ENCODE results near the gene NANOS3.

Gene NANOS3

DNA sequence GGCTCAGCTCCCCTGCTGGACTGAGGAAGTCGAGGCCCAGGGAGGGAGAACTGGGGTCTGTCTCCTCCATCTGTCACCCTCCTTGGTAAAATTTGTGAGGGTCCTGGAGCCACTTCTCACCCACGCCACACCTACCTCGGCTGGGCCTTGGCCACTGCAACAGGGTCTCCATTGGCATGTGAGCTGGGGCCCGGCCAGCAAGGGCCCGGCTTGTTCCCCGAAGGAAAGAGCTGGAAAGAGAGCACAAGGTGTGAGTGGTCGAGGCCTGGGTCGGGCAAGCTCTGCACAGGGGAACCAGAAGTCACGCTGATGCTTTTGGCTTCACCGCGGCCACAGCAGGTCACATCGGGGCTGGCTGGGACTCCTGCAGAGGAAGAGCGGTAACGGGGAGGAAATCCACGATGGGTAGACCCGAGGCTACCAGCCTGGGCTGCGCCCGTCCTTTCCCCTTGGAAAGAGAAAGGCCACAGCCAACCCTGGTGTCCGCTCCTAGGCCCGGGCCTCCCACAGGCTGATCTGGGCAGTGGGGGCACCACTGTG, 9.0 kb downstream of the NANOS3 start:
- no peak for DNase-seq

DNA sequence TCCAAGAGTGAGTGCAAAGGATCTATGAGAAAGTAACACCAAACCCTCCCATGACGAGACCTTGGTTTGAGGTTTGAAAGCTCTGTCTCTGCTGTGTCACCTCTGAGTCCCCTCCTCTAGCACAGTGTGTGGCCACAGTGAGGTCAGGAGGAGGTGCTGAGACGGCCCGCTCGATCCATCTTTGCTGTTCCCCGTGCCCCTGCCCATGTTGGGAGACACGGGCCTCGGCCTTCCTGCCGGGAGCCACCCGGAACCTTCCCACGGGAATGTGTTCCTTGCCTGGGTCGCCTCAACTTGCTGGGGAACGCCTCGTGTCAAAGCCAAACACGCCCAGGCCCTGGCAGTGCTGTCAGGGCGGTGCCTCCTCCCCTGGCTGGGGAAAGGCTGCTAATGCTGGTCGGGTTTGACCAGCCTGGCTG, 10.1 kb downstream of the NANOS3 start:
- DNase-seq, result no peak

GRCh38 chr19:13887517-13887916, 10.6 kb downstream of the NANOS3 start:
- no peak for DNase-seq

GRCh38 chr19:13888281-13888680, 11.3 kb downstream of the NANOS3 start:
- no peak for DNase-seq

DNA sequence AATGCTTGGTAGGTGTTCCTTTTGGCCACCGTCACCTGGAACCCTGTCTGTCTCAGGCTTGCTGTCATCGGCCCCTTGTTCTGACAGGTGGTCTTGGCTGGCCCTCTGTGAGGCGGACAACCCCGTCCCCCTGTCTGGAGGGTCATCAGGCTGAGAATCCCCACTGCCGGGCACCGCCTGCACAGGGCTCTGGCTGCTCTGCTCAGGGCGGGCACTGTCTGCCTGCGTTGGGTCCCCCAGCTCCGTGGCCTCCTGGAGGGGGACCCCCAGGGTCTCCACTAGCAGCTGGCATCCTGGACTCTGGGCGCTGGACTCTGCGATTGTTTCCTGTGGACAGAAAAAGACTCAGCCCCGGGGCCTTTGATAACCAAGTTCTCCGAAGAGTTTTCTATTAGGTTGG, 13.2 kb downstream of the NANOS3 start:
- DNase-seq, result no peak

GRCh38 chr19:13892870-13893269, 15.9 kb downstream of the NANOS3 start:
- DNase-seq, result no peak

DNA sequence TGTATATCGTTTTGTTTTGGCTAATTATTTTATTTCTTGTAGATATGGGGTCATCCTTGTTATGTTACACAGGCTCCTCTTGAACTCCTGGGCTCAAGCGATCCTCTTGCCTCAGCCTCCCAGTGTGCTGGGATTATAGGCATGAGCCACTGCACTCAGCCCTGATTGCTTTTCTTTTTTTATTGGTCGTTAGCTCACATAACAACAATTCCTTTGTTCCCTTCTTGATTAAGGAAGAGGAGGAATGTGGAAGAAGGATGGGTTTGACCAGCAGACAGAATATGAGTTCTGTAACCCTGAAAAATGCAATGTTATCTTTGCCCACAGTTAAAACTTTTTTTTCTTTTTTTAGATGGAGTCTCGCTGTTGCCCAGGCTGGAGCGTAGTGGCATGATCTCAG, 17.6 kb downstream of the NANOS3 start:
- no peak for DNase-seq

DNA sequence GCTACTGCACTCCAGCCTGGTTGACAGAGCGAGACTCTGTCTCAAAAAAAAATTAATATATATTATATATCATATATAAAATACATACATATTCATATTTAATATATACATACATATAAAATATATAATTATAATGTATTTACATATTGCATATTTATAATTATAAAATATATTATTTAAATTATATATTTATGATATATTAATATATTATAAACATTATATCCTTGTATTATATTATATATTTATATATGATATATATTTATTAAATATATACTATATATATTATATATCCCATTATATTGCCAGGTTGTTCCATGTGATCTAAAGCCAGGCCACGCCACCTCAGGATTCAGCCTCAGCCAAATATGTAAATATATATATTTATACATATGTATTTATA, 19.3 kb downstream of the NANOS3 start:
- DNase-seq, result no peak

DNA sequence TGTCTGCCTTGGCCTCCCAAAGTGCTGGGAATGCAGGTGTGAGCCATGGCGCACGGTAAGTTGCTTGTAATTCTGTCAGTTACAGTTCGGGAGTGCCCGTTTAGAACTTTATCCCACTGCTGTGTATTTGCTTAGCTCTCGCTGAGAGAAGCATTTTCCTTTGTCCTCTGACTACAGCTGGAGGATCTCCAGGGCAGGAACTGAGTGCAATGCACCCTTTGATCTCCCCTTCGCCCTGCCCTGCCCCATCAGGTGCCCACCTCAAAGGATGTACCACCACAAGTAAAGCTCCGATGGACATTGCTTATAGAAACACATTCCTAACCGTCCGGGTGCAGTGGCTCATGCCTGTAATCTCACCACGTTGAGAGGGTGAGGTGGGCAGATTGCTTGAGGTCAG, 22.5 kb downstream of the NANOS3 start:
- DNase-seq, result no peak

DNA sequence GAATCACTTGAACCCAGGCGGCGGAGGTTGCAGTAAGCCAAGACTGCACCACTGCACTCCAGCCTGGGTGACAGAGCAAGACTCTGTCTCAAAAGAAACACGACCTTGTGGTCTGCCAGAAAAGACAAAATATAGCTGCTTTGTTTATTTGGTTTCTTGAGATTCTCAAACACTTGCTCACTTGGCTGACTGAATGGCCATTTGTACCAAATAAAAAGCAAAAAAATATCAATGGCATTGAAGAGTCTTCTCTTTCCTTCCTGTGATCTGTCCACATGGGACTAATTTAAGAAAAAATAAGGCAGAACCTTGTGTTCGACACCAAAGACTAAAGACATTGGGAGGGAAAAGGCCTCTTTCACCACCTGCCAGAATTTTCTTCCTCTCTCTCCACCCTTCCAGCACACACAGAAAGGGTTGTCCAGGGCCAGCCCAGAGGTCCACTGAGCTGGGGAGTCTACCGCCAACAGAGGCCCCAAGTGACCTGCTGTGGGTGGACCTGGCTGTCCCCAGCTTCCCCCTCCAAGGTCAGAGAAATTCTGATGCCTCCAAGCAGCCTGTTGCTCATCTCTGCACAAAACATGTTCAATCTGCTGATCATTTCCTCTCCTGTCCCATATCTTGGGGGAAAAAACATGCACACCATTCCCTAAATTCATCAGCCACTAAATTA, 23.1 kb downstream of the NANOS3 start:
- DNase-seq, result no peak

DNA sequence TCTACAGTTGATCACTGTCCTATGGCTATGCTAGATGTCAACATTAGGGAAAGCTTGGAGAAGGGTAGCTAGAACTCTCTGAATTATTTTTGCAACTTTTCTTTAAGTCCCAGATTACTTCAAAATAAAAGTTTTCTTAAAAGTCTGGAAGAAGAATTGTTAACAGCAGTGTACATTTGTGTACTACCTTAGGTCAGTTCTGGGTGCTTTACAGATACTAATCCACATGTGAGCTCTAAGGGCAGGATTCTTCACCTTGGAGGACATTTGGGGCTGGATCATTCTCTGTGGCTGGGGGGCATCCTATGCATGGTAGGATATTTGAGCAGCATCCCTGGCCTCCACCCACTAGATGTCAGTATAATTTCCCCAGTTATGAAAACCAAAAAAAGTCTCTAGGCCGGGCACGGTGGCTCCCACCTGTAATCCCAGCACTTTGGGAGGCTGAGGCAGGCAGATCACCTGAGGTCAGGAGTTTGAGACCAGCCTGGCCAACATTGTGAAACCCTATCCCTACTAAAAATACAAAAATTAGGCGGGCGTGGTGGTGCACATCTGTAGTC, 26.1 kb downstream of the NANOS3 start:
- no peak for DNase-seq

GRCh38 chr19:13905634-13906520, 28.9 kb downstream of the NANOS3 start, which contains the start of the genes BRME1 and CC2D1A:
TSS of gene BRME1 (minus strand) at chr19:13906117. CDS start at chr19:13904892, 1,225 bp downstream.
TSS of gene CC2D1A (plus strand) at chr19:13906201. CDS start at chr19:13906442, 241 bp downstream.
- peak; percentile 94 for DNase-seq

GRCh38 chr19:13906521-13906904, 29.6 kb downstream of the NANOS3 start:
- DNase-seq, result peak; percentile 33

- no peak for DNase-seq
These were observed 30.0 kb downstream of the NANOS3 start for GRCh38 chr19:13906910-13907309.

DNA sequence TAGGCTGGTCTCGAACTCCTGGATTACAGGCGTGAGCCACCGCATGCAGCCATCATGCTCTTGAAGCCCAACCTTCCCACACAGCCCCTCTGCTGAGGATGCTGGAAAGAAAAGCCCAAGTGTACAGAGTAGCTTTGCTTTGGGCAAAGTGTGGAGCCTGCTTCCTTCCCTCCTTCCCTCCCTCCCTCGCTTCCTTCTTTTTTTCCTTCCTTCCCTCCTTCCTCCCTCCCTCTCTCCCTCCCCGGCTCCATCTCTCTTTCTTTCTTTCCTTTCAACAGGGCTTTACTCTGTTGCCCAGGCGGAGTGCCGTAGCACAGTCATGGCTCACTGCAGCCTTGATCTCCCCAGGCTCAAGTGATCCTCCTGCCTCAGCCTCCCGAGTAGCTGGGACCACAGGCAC, 31.7 kb downstream of the NANOS3 start:
- DNase-seq, result no peak

GRCh38 chr19:13909430-13909829, 32.5 kb downstream of the NANOS3 start:
- DNase-seq, result no peak

GRCh38 chr19:13913352-13913751, 36.4 kb downstream of the NANOS3 start:
- DNase-seq, result no peak

- no peak for DNase-seq
These were observed 37.8 kb downstream of the NANOS3 start for GRCh38 chr19:13914777-13915176.

DNA sequence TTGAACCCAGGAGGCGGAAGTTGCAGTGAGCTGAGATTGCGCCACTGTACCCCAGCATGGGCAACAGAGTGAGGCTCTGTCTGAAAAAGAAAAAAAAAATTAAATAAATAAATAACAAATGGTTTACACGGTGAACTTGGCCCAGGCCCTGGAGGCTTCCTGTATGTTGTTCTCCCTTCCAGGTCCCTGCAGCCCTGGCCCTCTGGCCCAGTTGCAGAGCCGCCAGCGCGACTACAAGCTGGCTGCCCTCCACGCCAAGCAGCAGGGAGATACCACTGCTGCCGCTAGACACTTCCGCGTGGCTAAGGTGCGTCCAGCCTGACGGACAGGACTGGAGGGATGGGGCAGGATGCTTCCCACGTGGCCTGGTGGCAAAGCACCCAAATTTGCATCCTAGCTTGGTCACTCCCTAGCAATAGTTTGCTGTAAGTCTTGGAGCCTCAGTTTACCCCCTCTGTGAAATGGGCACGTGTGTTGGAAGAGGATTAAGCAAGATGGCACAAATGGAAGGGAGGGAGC, 41.0 kb downstream of the NANOS3 start:
- DNase-seq, result no peak

DNA sequence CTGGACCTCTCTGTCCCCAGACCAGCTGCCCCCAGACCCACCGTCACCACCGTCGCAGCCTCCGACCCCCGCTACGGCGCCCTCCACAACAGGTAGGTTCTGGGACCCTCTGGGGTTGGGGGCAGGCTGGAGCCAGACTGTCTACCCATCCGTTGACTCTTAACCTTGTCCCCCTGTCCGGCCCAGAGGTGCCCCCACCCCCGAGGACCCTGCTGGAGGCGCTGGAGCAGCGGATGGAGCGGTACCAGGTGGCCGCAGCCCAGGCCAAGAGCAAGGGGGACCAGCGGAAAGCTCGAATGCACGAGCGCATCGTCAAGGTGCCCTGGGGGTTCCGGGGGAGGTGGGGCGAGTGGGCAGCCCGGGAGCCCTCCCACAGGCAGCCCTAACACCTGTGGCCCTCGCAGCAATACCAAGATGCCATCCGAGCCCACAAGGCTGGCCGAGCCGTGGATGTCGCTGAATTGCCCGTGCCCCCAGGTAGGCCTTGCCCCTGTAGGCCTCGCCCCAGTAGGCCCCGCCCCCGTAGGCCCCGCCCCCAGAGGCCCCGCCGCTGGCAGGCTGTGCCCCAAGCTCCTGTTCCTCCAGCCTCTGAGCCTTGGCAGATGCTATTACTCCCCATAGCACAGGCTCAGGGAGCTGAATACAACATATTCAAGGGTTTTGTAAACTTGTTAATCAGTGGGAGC, 41.9 kb downstream of the NANOS3 start:
- no peak for DNase-seq

GRCh38 chr19:13920524-13920923, 43.6 kb downstream of the NANOS3 start:
- no peak for DNase-seq

DNA sequence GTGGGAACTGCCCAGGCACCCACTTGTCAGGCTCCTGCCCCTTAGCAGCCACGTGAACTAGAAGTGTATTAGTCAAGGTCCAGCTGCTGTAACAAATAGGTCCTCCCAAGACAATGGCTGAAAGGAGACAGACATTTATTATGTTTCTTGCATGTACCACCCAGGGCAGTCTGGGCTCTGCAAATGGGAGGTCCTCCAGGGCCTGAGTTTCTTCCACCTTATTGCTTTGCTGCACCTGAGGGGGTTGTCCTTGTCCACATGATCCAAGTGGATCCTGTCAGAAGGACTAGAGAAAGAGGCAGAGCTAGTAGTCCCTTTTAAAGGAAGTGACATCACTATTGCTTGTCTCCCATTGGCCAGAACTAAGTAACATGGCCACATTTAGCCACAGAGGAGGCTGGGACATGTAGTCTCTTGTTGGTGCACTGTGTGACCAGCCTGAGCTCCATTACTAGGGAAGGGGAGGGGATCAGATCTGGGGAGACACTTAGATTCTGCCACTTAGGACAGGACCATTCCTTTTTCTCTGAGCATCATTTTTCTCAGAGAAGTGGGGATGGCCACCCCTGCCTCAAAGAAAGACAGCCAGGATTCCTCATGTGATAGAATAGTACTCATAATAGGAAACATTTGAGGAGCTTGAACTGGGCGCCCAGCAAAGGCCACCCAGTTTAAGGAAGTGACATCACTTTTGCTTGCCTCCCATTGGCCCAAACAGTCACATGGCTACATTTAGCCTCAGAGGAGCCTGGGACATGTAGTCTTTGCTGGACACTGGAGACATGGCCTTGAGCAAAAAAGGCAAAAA, 44.2 kb downstream of the NANOS3 start:
- peak; percentile 72 for DNase-seq

Data from eye (tissue), 1 donor.